Neural cell (in vitro differentiated cells): ENCODE measurements around the gene RAP2A.

ENCODE experiments used
- CTCF ChIP-seq: fragments of 450-650 bp; IDR thresholded peaks from 2 replicates; pipeline ENCODE4 v1.5.1; 2014; ENCODE audit warnings: antibody characterized with exemption, mild to moderate bottlenecking, moderate library complexity; ENCODE audit not compliant: poor library complexity, severe bottlenecking
- EP300 ChIP-seq: fragments of 450-650 bp; conservative IDR thresholded peaks from 2 replicates; pipeline ENCODE4 v1.6.1; 2014; ENCODE audit warnings: antibody characterized with exemption, mild to moderate bottlenecking, moderate library complexity; ENCODE audit not compliant: poor library complexity, severe bottlenecking
- EZH2 ChIP-seq: fragments of 200-600, 300-800 bp; shearing (Covaris generic), sonication (generic); IDR thresholded peaks from 2 replicates; pipeline ENCODE4 v1.6.1; 2014; ENCODE audit warnings: antibody characterized with exemption, low read length, borderline replicate concordance, mild to moderate bottlenecking; ENCODE audit not compliant: insufficient read depth, poor library complexity, severe bottlenecking
- MXI1 ChIP-seq: fragments of 450-650 bp; conservative IDR thresholded peaks from 2 replicates; pipeline ENCODE4 v1.6.1; 2014; ENCODE audit warnings: antibody characterized with exemption, mild to moderate bottlenecking; ENCODE audit not compliant: poor library complexity, severe bottlenecking
- POLR2AphosphoS5 ChIP-seq: IDR thresholded peaks from 2 replicates; pipeline ENCODE4 v1.6.1; 2012
- RAD21 ChIP-seq: fragments of 450-650 bp; conservative IDR thresholded peaks from 2 replicates; pipeline ENCODE4 v1.6.1; 2014; ENCODE audit warnings: antibody characterized with exemption, mild to moderate bottlenecking, moderate library complexity
- REST ChIP-seq: IDR thresholded peaks from 2 replicates; pipeline ENCODE4 v1.6.1; 2012; ENCODE audit warnings: borderline replicate concordance
- TAF1 ChIP-seq: IDR thresholded peaks from 2 replicates; pipeline ENCODE4 v1.6.1; 2012; ENCODE audit warnings: low read depth

DNA sequence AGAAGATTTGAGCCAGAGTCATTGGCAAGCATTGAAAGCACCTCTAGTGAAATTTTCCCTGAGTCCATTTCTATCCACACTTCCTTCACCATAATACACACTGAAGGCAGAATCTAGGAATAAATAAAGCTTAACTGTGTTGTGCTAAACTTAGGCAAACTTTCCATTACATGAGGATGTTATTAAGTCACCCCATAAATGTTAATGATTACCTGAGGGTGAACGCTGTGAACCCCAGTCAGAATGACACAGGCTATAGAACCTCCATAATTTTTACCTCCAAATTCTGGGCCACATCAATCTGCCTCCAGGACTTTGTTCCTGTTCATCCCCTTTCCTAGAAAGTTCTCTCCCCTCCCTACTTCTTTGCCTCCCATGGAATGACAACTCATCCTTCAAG, 71.0 kb downstream of the RAP2A start:
- TF ChIP-seq CTCF (no peak), REST (no peak), TAF1 (no peak), EZH2 (no peak), POLR2AphosphoS5 (no peak), RAD21 (no peak), MXI1 (no peak), EP300 (no peak)
